DOHH2 (cell line): ENCODE measurements around the gene SLIT1.

Source experiments
- H3F3A ChIP-seq: fragments of 200-600 bp; sonication (generic), shearing (Covaris generic); 2 replicates; pipeline ENCODE4 v1.6.0; 2016; ENCODE audit warnings: antibody characterized with exemption, mild to moderate bottlenecking; ENCODE audit not compliant: control insufficient read depth, insufficient read depth
- H3K27ac ChIP-seq: fragments of 200-600 bp; sonication (generic); 2 replicates; pipeline ENCODE4 v1.5.1; 2014; ENCODE audit warnings: low read depth, mild to moderate bottlenecking, low read length, moderate library complexity
- H3K27me3 ChIP-seq: fragments of 200-600 bp; sonication (generic); 2 replicates; pipeline ENCODE4 v1.6.1; 2014; ENCODE audit warnings: mild to moderate bottlenecking, low read length, mixed read lengths; ENCODE audit not compliant: control insufficient read depth
- H3K36me3 ChIP-seq: fragments of 200-600 bp; sonication (generic); 2 replicates; pipeline ENCODE4 v1.6.1; 2014; ENCODE audit warnings: mild to moderate bottlenecking, low read length, moderate library complexity, mixed read lengths; ENCODE audit not compliant: control insufficient read depth
- H3K4me1 ChIP-seq: fragments of 200-600 bp; sonication (generic); 2 replicates; pipeline ENCODE4 v1.6.1; 2014; ENCODE audit warnings: mild to moderate bottlenecking, low read length, mixed read lengths; ENCODE audit not compliant: control insufficient read depth
- H3K4me2 ChIP-seq: fragments of 200-600 bp; sonication (generic); 2 replicates; pipeline ENCODE4 v1.6.0; 2014; ENCODE audit warnings: mild to moderate bottlenecking, low read length, moderate library complexity
- H3K4me3 ChIP-seq: fragments of 200-600 bp; sonication (generic); 2 replicates; pipeline ENCODE4 v1.5.1; 2014; ENCODE audit warnings: mild to moderate bottlenecking, low read length, mixed read lengths
- H3K79me2 ChIP-seq: fragments of 200-600 bp; sonication (generic); 2 replicates; pipeline ENCODE4 v1.6.1; 2014; ENCODE audit warnings: mild to moderate bottlenecking, low read length, mixed read lengths; ENCODE audit not compliant: control insufficient read depth
- H3K9me2 ChIP-seq: fragments of 200-600 bp; sonication (generic); replicated peaks from 2 replicates; pipeline ENCODE4 v1.6.1; 2014; ENCODE audit warnings: mild to moderate bottlenecking, low read length, mixed read lengths; ENCODE audit not compliant: control insufficient read depth
- H3K9me3 ChIP-seq: fragments of 200-600 bp; sonication (generic); 2 replicates; pipeline ENCODE4 v1.6.1; 2014; ENCODE audit warnings: antibody characterized with exemption, low read length, mixed read lengths; ENCODE audit not compliant: control insufficient read depth, insufficient read depth
- H4K20me1 ChIP-seq: fragments of 200-600 bp; sonication (generic); 2 replicates; pipeline ENCODE4 v1.6.0; 2014; ENCODE audit warnings: low read depth, mild to moderate bottlenecking, antibody characterized with exemption, low read length, moderate library complexity; ENCODE audit not compliant: control insufficient read depth, insufficient read depth
- EZH2phosphoT487 ChIP-seq: fragments of 200-600 bp; sonication (generic); IDR thresholded peaks from 2 replicates; pipeline ENCODE4 v1.6.1; 2017; ENCODE audit warnings: borderline replicate concordance, mild to moderate bottlenecking, antibody characterized with exemption, low read length, moderate library complexity, mixed read lengths
- TF ChIP-seq, protein P1 (sequence below): fragments of 200-600 bp; sonication (generic); IDR thresholded peaks from one replicate; pipeline ENCODE4 v1.5.1; 2014; ENCODE audit warnings: antibody characterized with exemption, mild to moderate bottlenecking, low read depth, low read length; ENCODE audit not compliant: poor library complexity, severe bottlenecking

SLIT1 gene

DNA sequence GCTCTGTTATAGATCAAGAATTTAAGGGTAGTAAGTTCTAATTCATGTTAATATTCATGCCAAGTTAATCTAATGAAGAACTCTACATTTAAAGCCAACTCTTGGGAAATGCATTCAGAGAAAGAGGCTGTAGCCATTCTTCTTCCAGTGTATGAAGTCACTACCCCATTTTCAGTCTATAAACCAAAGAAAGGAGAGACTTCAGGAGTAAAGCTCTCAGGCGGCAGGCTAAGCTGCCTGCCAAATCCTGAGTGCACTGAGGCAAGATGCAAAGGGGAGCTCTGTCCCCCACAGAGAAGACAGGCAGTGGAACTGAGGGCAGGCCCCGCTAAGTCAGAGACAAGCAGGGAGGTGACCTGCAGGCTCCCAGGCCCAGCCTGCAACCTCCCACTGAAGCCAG is 41.5 kb downstream of the SLIT1 start:
- H4K20me1 ChIP-seq = no peaks in the 10 kb centered on the region
- H3K79me2 ChIP-seq = no peaks in the 10 kb centered on the region
- no peaks in the 10 kb centered on the region for H3K9me3 ChIP-seq
- H3K9me2 ChIP-seq = no peaks in the 10 kb centered on the region
- H3K27me3 ChIP-seq = peaks cover 33% of the 10 kb centered on the region
- no peaks in the 10 kb centered on the region for H3F3A ChIP-seq
- no peak overlapping the region for H3K4me2 ChIP-seq
- H3K27ac ChIP-seq = no peak overlapping the region
- H3K4me1 ChIP-seq = no peaks in the 10 kb centered on the region
- H3K36me3 ChIP-seq = no peaks in the 10 kb centered on the region
- no peak for TF ChIP-seq EZH2phosphoT487
- TF ChIP-seq, protein P1, sequence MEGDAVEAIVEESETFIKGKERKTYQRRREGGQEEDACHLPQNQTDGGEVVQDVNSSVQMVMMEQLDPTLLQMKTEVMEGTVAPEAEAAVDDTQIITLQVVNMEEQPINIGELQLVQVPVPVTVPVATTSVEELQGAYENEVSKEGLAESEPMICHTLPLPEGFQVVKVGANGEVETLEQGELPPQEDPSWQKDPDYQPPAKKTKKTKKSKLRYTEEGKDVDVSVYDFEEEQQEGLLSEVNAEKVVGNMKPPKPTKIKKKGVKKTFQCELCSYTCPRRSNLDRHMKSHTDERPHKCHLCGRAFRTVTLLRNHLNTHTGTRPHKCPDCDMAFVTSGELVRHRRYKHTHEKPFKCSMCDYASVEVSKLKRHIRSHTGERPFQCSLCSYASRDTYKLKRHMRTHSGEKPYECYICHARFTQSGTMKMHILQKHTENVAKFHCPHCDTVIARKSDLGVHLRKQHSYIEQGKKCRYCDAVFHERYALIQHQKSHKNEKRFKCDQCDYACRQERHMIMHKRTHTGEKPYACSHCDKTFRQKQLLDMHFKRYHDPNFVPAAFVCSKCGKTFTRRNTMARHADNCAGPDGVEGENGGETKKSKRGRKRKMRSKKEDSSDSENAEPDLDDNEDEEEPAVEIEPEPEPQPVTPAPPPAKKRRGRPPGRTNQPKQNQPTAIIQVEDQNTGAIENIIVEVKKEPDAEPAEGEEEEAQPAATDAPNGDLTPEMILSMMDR = no peak
- H3K4me3 ChIP-seq = no peak overlapping the region

DNA sequence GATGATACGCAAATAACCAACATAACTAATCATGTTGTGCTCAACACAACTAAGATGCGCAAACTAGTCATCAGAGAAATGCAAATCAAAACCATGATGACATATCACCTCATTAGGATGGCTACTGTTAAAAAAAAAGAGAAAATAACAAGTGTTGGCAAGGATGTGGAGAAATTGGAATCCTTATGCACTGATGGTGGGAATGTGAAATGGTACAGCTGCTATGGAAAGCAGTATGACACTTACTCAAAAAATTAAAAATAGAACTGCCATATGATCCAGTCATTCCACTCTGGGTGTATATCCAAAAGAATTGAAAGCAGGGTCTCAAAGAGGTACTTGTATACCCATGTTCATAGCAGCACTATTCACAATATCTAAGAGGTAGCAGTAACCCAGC is 42.9 kb downstream of the SLIT1 start:
- H3K4me3 ChIP-seq = no peak overlapping the region
- no peak for TF ChIP-seq EZH2phosphoT487
- TF ChIP-seq, protein P1 = no peak
- no peak overlapping the region for H3K27ac ChIP-seq
- H3K4me1 ChIP-seq = no peaks in the 10 kb centered on the region
- no peak overlapping the region for H3K4me2 ChIP-seq
- no peaks in the 10 kb centered on the region for H3F3A ChIP-seq
- no peaks in the 10 kb centered on the region for H3K36me3 ChIP-seq
- no peaks in the 10 kb centered on the region for H4K20me1 ChIP-seq
- no peaks in the 10 kb centered on the region for H3K79me2 ChIP-seq
- H3K9me3 ChIP-seq = no peaks in the 10 kb centered on the region
- no peaks in the 10 kb centered on the region for H3K9me2 ChIP-seq
- peaks cover 42% of the 10 kb centered on the region for H3K27me3 ChIP-seq

DNA sequence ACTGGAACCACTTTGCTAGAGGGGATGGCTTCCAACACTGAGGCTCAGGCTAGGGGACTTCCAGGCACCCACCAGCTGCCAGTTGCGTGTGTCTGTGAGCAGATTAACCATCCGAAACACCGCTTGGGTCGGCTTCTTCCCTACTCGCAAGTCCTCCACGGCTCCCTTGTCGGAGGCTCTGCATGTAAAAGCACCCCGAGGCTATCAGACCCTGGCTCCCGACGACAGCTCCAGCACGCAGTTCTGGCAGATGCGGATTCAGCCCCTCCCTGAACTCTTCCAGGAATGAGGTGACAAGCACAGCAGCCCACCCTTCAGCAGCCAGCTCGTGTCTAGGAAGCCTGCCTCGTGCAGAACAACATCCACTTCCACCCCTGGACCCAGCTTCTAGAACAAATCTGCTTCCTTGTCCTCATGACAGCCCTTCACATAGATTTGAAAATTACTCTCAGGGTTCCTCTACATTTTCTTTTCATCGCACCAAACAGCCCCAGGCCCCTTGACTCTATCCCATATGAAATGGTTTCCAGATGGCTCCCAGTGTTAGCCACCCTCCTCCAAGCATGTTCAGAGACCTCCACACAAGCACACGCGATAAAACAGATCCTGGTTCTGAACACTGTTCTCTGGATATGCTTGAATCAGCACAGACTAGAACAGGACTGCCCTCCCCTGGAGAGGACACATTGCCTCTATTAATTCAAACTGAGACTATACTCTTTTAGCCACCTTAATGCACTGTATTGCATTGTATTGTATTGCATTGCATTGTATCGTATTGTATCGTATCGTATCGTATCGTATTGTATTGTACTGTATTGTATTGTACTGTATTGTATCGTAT is 44.6 kb downstream of the SLIT1 start:
- Histone ChIP-seq H3K4me1 (no peaks in the 10 kb centered on the region), H3F3A (no peaks in the 10 kb centered on the region), H3K27me3 (peaks cover 55% of the 10 kb centered on the region), H3K79me2 (no peaks in the 10 kb centered on the region), H3K4me3 (no peak overlapping the region), H3K4me2 (no peak overlapping the region), H3K9me2 (no peaks in the 10 kb centered on the region), H3K9me3 (no peaks in the 10 kb centered on the region), H3K36me3 (no peaks in the 10 kb centered on the region), H3K27ac (no peak overlapping the region), H4K20me1 (no peaks in the 10 kb centered on the region)
- TF ChIP-seq, protein P1 = no peak
- TF ChIP-seq EZH2phosphoT487 = no peak
